Mesothelial cell of epicardium (in vitro differentiated cells): ENCODE measurements around the gene NEDD9. TPM values are rescaled to one million over a fixed set of nuclear protein-coding genes. Genes with fewer than 3 reads are reported as not detected.
A peak's percentile ranks its signal among the peaks of the same experiment; 100 is the strongest.

Source experiments
- DNase-seq, 2 experiments: peaks; one replicate each; pipeline ENCODE4 v3.0.0; 2021; ENCODE audit warnings: low spot score in 2 of 2; ENCODE audit not compliant: unreplicated experiment in 2 of 2
- H3K27ac Mint-ChIP-seq: 2 replicates; pipeline ENCODE4 v1.8.0; 2021; ENCODE audit warnings: mixed read lengths
- H3K27me3 Mint-ChIP-seq: 2 replicates; pipeline ENCODE4 v1.8.0; 2021; ENCODE audit warnings: low read depth, mixed read lengths
- H3K36me3 Mint-ChIP-seq: 2 replicates; pipeline ENCODE4 v1.8.0; 2021; ENCODE audit warnings: mixed read lengths
- H3K4me1 Mint-ChIP-seq: 2 replicates; pipeline ENCODE4 v1.8.0; 2021; ENCODE audit warnings: mixed read lengths
- H3K4me3 Mint-ChIP-seq: 2 replicates; pipeline ENCODE4 v1.8.0; 2021; ENCODE audit warnings: mild to moderate bottlenecking, moderate library complexity, mixed read lengths
- H3K9me3 Mint-ChIP-seq: 2 replicates; pipeline ENCODE4 v1.8.0; 2021; ENCODE audit warnings: mixed read lengths
- CTCF ChIP-seq: fragments of 200-600 bp; sonication (generic); IDR thresholded peaks from one replicate; pipeline ENCODE4 v1.5.0; 2021; ENCODE audit warnings: antibody characterized with exemption; ENCODE audit not compliant: unreplicated experiment
- total RNA-seq: library from RNA; stranded (reverse); gene quantifications from 3 replicates; pipeline ENCODE4 v1.2.1, GENCODE V29; 2021

Gene NEDD9
- total RNA-seq, 1 donor from 2014 or later, result 28.6 TPM

- H3K36me3 Mint-ChIP-seq, result no peaks in the 10 kb centered on the region
- peaks cover 5% of the 10 kb centered on the region for H3K9me3 Mint-ChIP-seq
- no peaks in the 10 kb centered on the region for H3K27me3 Mint-ChIP-seq
- no peak overlapping the region for H3K27ac Mint-ChIP-seq
- peaks cover 17% of the 10 kb centered on the region for H3K4me1 Mint-ChIP-seq
- no peak overlapping the region for H3K4me3 Mint-ChIP-seq
- no peak for DNase-seq
- TF ChIP-seq CTCF, result no peak
Measured at GRCh38 chr6:11142296-11143027, 90.0 kb downstream of the NEDD9 start.

DNA sequence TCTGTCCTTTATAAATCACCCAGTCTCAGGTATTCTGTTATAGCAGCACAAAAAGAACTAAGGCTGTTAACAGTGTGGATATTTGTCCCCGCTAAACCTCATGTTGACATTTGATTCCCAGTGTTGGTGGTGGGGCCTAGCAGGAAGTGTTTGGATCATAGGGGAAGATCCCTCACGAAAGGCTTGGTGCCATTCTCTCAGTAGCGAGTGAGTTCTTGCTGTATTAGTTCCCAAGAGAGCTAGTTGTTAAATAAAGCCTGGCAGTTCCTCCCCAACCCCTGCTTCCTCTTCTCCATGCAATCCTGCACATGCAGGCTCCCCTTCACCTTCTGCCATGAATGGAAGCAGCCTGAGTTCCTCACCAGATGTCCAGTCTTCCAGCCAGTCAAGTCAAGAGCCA is 91.2 kb downstream of the NEDD9 start:
- no peak for TF ChIP-seq CTCF
- Mint-ChIP-seq H3K36me3 (no peaks in the 10 kb centered on the region), H3K4me1 (peaks cover 17% of the 10 kb centered on the region), H3K4me3 (no peak overlapping the region), H3K9me3 (peaks cover 5% of the 10 kb centered on the region), H3K27me3 (no peaks in the 10 kb centered on the region), H3K27ac (no peak overlapping the region)
- DNase-seq, result no peak

DNA sequence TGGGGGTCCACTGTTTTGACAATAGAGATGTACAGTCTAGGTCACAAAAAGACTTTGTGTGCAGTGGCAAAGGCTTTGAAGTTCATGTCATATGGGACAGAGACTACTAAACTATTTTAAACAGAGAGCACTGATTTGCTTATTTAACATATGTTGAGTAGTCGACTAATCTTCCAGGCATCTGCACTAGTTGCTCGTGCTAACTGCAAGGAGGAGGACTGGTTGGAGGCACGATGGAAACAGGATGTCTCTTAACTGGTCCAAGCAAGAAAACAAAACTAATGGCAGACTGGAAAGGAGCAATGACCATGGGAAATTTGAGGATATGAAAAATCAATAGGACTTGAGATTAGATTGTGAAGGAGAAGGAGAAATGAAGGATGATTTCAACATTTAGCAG is 92.4 kb downstream of the NEDD9 start:
- no peaks in the 10 kb centered on the region for H3K27me3 Mint-ChIP-seq
- H3K9me3 Mint-ChIP-seq, result peaks cover 5% of the 10 kb centered on the region
- DNase-seq, result no peak
- no peak overlapping the region for H3K4me3 Mint-ChIP-seq
- H3K36me3 Mint-ChIP-seq, result peaks cover 4% of the 10 kb centered on the region
- TF ChIP-seq CTCF, result no peak
- H3K27ac Mint-ChIP-seq, result no peak overlapping the region
- peaks cover 17% of the 10 kb centered on the region for H3K4me1 Mint-ChIP-seq

GRCh38 chr6:11139051-11139960 is 93.2 kb downstream of the NEDD9 start:
- peaks cover 10% of the 10 kb centered on the region for H3K36me3 Mint-ChIP-seq
- TF ChIP-seq CTCF, result no peak
- peak overlapping the region; percentile 5 for H3K27ac Mint-ChIP-seq
- peaks cover 5% of the 10 kb centered on the region for H3K9me3 Mint-ChIP-seq
- DNase-seq, result no peak
- peaks cover 14% of the 10 kb centered on the region for H3K4me1 Mint-ChIP-seq
- H3K4me3 Mint-ChIP-seq, result no peak overlapping the region
- no peaks in the 10 kb centered on the region for H3K27me3 Mint-ChIP-seq

GRCh38 chr6:11136809-11137208 is 95.7 kb downstream of the NEDD9 start:
- TF ChIP-seq CTCF, result no peak
- Mint-ChIP-seq H3K27me3 (no peaks in the 10 kb centered on the region), H3K4me1 (peaks cover 9% of the 10 kb centered on the region), H3K4me3 (no peak overlapping the region), H3K27ac (no peak overlapping the region), H3K9me3 (peaks cover 5% of the 10 kb centered on the region), H3K36me3 (peaks cover 10% of the 10 kb centered on the region)
- DNase-seq, result no peak

Other genes with a start within 250 kb of the NEDD9 start
- 1.6 to 1.8 TPM (median 1.6 TPM) in 3 replicates for gene ELOVL2, start 188.4 kb downstream of the NEDD9 start, total RNA-seq
- gene SMIM13, start 138.8 kb downstream of the NEDD9 start, total RNA-seq, result 16.9 to 18.9 TPM (median 18.0 TPM) in 3 replicates
- 0.20 to 0.25 TPM (median 0.23 TPM) in 3 replicates for gene ERVFRD-1, start 120.9 kb downstream of the NEDD9 start, total RNA-seq